KOPT-K1 (cell line): ENCODE results near the gene PLXDC1.

Experiments used
- H3K27ac ChIP-seq: fragments of 200-600 bp; sonication (generic); 2 replicates; pipeline ENCODE4 v1.5.1; 2016; ENCODE audit warnings: antibody characterized with exemption, mild to moderate bottlenecking, low read depth, low read length; ENCODE audit not compliant: poor library complexity, severe bottlenecking
- H3K36me3 ChIP-seq: fragments of 200-600 bp; sonication (generic); 2 replicates; pipeline ENCODE4 v1.5.1; 2017; ENCODE audit warnings: antibody characterized with exemption, mild to moderate bottlenecking, low read length, moderate library complexity; ENCODE audit not compliant: insufficient read depth
- H3K9me3 ChIP-seq: fragments of 200-600 bp; sonication (generic); 2 replicates; pipeline ENCODE4 v1.5.1; 2017; ENCODE audit warnings: antibody characterized with exemption, low read length, mild to moderate bottlenecking; ENCODE audit not compliant: insufficient read depth, poor library complexity, severe bottlenecking

Gene PLXDC1

DNA sequence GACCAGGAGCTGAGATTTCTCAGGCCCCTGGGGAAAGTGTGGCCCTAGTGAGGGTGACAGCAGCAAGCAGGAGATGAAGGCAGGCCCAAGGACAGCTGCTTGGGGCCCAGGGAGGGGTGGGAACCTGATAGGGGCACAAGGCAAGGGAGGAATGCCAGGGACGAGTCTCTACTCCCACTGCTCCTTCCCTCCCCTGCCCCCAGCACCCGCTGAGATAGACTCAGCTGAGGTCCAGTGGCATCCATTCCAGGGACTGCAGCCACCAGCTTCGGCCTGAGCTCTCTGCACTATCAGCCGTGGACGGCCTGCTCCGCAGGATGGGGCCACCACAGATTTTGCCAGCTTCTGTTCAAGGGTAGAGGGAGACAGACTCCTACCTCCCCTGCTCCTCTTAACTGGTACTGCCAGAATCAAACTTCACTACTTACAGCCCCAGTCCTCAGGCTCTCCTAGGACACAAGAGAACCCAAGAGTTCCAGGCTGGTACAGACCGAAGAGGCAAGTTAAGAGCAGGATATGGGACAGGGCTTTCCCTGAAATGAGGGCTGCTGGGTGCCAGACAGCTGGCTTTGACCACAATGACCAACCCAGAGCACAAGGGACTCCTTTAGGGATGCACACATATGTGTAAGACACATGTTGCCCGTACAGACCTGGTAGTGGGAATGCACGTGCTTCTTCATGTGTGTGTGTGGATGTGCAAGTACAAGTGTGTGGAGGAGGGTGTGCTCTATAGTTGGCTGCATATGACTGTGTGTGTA, 40.5 kb upstream of the PLXDC1 start:
- Histone ChIP-seq H3K27ac (no peak overlapping the region), H3K9me3 (no peaks in the 10 kb centered on the region), H3K36me3 (peaks cover 71% of the 10 kb centered on the region)

DNA sequence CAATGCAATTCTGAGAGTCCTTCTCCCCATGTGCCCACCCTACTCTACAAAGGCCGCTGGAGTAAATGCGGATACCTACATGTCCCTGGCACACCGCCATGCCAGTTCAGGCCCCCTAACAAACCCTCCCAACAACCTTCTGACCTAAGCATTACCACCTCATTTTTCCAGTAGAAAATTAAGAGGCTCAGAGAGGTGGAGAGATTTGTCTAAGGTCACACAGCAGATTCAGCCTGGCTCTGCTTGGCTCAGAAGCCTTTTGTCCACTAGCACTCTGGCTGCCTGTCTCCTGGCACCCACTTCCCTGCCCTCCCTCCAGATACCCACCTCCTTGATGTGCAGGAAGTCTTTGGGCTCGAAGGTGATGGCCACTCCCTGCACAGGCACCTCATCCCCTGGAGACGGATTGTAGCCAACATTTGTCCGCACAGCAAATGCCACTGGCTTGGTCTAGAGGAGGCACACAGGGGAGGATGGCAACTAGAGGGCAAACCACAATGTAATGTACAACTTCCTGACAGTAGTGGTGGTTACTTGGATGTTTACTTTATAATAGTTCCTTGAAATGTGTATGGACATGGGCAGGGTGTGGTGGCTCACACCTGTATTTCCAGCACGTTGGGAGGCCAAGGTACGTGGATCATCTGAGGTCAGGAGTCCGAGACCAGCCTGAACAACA, 35.9 kb upstream of the PLXDC1 start:
- no peak overlapping the region for H3K27ac ChIP-seq
- H3K36me3 ChIP-seq: peaks cover 88% of the 10 kb centered on the region
- no peaks in the 10 kb centered on the region for H3K9me3 ChIP-seq

DNA sequence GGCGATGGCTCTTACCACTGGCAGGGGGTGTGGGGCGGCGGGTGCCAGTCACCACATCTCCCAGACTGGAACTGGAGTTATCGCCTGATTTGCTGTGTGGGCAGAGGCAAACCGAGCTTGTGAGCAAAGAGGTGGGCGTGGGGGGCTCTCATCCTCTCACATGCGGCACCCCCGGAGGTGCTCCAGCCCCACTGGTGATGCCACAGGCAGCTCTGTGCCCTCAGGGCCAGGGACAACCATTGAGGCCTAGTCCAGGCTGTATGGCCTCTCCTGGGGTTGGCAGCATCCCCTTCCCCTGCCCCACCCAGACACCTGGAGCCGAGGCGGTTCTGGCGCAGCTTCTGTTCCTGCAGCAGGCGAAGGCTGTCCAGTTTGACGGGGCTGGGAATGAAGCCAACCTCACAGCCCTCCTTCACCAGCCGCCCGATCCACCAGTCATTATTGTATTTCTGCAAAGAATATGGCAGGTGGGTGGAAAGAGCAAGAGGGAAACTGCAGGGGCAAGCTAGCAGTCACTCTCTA, 35.1 kb upstream of the PLXDC1 start:
- Histone ChIP-seq H3K9me3 (no peaks in the 10 kb centered on the region), H3K27ac (no peak overlapping the region), H3K36me3 (peaks cover 88% of the 10 kb centered on the region)

GRCh38 chr17:39183720-39184119, 32.3 kb upstream of the PLXDC1 start:
- Histone ChIP-seq H3K9me3 (no peaks in the 10 kb centered on the region), H3K36me3 (peaks cover 88% of the 10 kb centered on the region), H3K27ac (no peak overlapping the region)

GRCh38 chr17:39183045-39183444, 31.6 kb upstream of the PLXDC1 start:
- Histone ChIP-seq H3K36me3 (peaks cover 88% of the 10 kb centered on the region), H3K27ac (no peak overlapping the region)

DNA sequence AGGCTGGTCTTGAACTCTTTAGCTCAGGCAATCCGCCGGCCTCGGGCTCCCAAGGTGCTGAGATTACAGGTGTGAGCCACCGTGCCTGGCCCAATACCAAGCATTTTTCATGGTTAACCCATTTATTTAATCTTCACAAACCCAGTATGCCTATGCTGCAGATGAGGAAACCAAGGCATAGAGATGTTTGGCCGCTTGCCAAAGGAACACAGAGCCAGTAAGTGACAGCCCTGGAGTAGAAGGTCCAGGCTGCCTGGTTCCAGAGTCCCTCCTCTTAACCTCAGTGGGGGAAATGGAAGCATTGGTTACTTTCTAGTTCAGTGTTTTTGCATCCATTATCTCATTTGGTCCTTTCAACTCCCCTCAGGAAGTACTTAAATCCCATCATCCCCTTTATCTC, 29.9 kb upstream of the PLXDC1 start:
- Histone ChIP-seq H3K9me3 (no peaks in the 10 kb centered on the region), H3K27ac (no peak overlapping the region), H3K36me3 (peaks cover 88% of the 10 kb centered on the region)

More at GRCh38 chr17:39183045-39183444, 31.6 kb upstream of the PLXDC1 start:
- no peaks in the 10 kb centered on the region for H3K9me3 ChIP-seq

DNA sequence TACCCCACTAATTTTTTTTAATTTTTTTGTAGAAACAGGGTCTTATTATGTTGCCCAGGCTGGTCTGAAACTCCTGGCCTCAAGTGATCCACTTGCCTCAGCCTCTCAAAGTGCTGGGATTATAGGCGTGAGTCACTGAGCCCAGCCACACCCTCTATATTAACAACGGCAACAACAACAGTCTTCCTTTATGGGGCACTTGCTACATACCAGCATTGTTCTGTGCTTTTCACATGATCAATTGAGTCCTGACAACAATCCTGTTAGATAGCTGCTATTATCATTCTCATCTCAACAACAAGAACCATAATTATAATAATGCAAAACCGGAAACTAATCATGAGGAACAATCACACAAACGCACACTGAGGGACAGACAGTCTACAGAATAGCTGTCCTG, 27.1 kb upstream of the PLXDC1 start:
- Histone ChIP-seq H3K9me3 (no peaks in the 10 kb centered on the region), H3K27ac (no peak overlapping the region), H3K36me3 (peaks cover 74% of the 10 kb centered on the region)

- Histone ChIP-seq H3K36me3 (peaks cover 63% of the 10 kb centered on the region), H3K9me3 (no peaks in the 10 kb centered on the region), H3K27ac (no peak overlapping the region)
Measured at GRCh38 chr17:39177256-39177655, 25.8 kb upstream of the PLXDC1 start.

- H3K36me3 ChIP-seq: peaks cover 50% of the 10 kb centered on the region
- no peak overlapping the region for H3K27ac ChIP-seq
- H3K9me3 ChIP-seq: no peaks in the 10 kb centered on the region
Measured at GRCh38 chr17:39175695-39176093, 24.3 kb upstream of the PLXDC1 start.

DNA sequence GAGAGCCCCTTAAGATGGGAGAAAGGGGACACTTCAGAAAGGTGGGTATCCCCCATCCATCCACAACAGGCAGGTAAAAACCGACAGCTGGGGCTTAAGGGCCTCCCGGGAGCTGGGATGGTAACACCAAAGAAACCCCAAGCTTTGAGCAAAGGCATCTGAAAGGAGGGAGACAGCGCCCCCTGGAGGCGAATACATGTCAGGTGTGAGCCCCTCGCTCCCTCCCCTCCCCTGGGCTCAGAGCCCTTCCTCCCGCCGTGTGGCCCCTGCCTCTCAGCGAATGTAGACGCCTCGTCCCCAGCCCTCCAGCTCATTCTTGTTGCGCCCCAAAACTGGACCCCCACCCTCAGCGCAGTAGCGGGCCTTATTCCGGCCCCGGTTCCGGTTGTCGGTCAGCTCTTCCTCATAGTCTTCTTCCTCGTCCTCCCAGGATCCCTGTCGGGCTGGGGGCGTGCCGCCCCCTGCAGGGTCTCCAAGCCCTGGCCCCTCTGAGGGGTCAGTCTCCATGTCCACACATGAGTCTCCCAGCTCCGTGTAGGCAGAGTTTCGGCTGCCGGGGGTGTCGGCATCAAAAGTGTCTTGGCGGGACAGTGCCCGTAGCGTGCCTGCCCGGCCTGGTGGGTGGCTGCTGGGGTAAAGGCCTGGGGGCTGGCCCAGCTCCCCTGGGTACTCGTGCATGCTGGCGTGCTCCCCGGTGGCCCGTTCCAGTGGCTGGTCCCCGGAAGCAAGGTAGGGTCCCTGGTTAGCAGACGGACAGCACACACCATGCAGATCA, 23.7 kb upstream of the PLXDC1 start:
- Histone ChIP-seq H3K27ac (peak overlapping the region; percentile 91), H3K9me3 (no peaks in the 10 kb centered on the region), H3K36me3 (peaks cover 46% of the 10 kb centered on the region)

DNA sequence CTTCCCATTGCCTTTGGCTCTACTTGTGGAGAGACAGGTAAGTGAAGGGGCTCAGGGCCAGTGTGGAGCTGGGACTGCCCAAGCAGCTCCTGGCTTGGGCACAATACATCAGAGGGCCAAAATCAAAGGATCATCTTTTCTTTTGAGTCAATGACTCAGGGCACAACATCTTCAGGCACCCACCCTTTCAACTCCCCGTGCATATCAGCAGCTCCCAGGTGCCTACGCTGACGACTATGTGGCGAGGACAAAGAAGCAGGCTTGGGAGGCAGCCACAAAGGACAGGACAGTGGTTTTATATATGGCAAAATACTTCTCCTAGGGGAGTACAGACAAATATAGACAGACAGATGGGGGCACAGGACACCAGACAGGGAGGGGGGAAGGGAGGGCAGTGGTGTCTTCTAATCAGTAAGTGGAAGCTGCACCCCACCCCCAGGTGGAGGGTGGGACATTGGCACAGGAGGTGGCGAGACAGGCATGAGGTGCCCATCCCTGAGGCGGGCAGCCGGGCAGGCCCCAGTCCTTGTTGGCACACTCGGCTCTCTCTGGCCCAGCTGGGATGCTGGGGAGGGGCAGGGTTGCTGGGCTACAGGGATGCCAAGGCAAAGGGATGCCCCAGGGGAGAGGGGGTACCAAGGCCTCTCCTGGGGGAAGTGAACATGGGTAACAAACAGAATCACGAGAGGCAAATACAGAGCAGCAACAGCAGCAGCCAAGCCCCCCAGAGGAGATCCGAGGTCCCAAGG, 22.3 kb upstream of the PLXDC1 start:
- Histone ChIP-seq H3K27ac (peak overlapping the region; percentile 91), H3K36me3 (peaks cover 37% of the 10 kb centered on the region), H3K9me3 (no peaks in the 10 kb centered on the region)

- peak overlapping the region; percentile 91 for H3K27ac ChIP-seq
- H3K36me3 ChIP-seq: peaks cover 31% of the 10 kb centered on the region
Measured at GRCh38 chr17:39173080-39173479, 21.6 kb upstream of the PLXDC1 start.

GRCh38 chr17:39171933-39172332, 20.5 kb upstream of the PLXDC1 start:
- Histone ChIP-seq H3K9me3 (no peaks in the 10 kb centered on the region), H3K36me3 (peaks cover 19% of the 10 kb centered on the region), H3K27ac (peak overlapping the region; percentile 91)

More at GRCh38 chr17:39173080-39173479, 21.6 kb upstream of the PLXDC1 start:
- H3K9me3 ChIP-seq: no peaks in the 10 kb centered on the region

DNA sequence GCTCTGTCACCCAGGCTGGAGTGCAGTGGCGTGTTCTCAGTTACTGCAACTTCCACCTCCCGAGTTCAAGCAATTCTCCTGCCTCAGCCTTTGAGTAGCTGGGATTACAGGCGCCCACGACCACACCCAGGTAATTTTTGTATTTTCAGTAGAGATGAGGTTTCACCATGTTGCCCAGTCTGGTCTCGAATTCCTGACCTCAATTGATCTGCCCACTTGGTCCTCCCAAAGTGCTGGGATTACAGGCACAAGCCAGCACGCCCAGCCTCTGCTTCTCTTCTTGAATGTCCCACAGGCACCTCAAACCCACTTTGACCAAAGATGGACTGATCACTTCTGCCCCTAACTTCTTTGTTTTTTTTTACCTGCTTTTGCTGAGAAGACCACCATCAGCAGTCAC, 19.1 kb upstream of the PLXDC1 start:
- H3K9me3 ChIP-seq: no peaks in the 10 kb centered on the region
- peaks cover 6% of the 10 kb centered on the region for H3K36me3 ChIP-seq
- peak overlapping the region; percentile 91 for H3K27ac ChIP-seq
